Esophagus muscularis mucosa (tissue), 3 donors: Measurements from ENCODE around the gene ADRA2C.

ENCODE experiments used
- CTCF ChIP-seq, 3 experiments: fragments of 200-600 bp in 2 of 3; fragments of 450-650 bp in 1 of 3; sonication (generic) in 2 of 3; IDR thresholded peaks; one replicate each; pipeline ENCODE4 v1.5.1; 2017 to 2019; ENCODE audit warnings: antibody characterized with exemption in 3 of 3, mild to moderate bottlenecking in 2 of 3, moderate library complexity in 1 of 3
- POLR2A ChIP-seq: fragments of 450-650 bp; IDR thresholded peaks from one replicate; pipeline ENCODE4 v1.6.1; 2017; ENCODE audit warnings: antibody characterized with exemption, moderate library complexity, mild to moderate bottlenecking, low read depth

GRCh38 chr4:3777669-3778068 lies 11.5 kb downstream of the ADRA2C start:
- no peak for TF ChIP-seq CTCF (IDR thresholded peaks at IDR 0.05)
- TF ChIP-seq POLR2A: no peak
